Stimulated activated CD4-positive, alpha-beta T cell treated with anti-CD3 and anti-CD28 coated beads, Interleukin-4, amount 100 ng/mL, for 1 hour (primary cell): ENCODE results near the gene BCL3.
A peak's percentile ranks its signal among the peaks of the same experiment; 100 is the strongest.
"Not testable (repeated sequence)": the region's sequence is repeated elsewhere in the genome, so short reads cannot be mapped to it uniquely, and the experiment has no call there.

Experiments used
- DNase-seq: peaks from one replicate; pipeline ENCODE4 v3.0.0-alpha.2; 2020

The BCL3 gene

DNA sequence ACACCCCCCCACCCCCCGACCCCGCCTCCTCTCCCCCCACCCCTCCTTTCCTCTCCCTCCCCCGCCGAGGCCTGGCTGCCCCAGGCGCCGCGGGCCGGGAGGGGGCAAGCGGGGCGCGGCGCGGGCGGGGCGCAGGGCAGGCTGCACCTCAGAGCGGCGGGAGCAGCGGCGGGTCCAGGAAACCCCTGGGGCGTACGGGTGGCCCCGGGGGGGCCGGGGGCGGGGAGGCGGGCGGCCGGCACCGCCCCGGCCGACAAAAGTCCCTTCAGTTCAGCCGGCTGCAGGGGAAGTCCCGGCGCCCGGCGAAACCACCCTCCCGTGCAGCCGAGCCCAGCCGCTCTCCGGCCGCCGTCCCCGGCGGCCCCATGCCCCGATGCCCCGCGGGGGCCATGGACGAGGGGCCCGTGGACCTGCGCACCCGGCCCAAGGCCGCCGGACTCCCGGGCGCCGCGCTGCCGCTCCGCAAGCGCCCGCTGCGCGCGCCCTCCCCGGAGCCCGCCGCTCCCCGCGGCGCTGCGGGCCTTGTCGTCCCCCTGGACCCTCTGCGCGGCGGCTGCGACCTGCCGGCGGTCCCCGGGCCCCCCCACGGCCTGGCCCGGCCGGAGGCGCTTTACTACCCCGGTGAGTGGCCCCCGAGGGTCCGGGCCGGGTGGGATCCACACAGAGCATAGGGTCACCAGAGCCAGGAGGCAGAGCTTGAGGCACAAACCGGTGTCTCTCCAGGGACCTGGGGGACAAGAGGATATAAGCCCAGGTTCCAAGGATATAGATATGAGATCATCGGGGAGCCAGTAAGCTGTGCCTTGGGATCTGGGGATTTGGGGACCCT is at the start of gene BCL3:
Gene BCL3 (plus strand): TSS at position 283 of the 829 bp plus-strand sequence. CDS start 83 bp downstream, at position 366.
- DNase-seq: peak; percentile 61

GRCh38 chr19:44700547-44700946 is 48.0 kb upstream of the BCL3 start:
- no peak for DNase-seq

DNA sequence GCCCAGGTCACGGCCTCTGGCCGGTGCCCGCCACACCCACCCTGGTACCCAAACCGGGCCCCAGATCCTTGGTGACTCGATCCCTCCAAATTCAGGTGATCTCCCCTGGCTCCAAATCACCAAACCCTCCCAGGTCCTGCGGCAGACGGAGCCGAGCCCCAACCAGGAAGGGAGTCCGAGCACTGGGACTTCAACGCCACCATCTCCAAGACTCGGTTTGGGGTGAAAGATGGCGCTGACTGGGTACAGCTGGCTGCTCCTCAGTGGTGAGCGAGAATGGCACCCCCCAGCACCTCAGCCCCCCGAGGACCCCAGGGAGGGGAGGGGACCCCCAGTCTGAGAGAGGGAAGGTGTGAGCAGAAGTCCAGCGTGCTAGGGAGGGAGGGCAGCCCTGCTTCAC is 47.3 kb upstream of the BCL3 start:
- DNase-seq: no peak

- DNase-seq: no peak
These were observed 45.8 kb upstream of the BCL3 start for GRCh38 chr19:44702551-44703176.

- DNase-seq: no peak
These were observed 45.0 kb upstream of the BCL3 start for GRCh38 chr19:44703336-44704078.

- no peak for DNase-seq
These were observed 43.5 kb upstream of the BCL3 start for GRCh38 chr19:44704982-44705381.

DNA sequence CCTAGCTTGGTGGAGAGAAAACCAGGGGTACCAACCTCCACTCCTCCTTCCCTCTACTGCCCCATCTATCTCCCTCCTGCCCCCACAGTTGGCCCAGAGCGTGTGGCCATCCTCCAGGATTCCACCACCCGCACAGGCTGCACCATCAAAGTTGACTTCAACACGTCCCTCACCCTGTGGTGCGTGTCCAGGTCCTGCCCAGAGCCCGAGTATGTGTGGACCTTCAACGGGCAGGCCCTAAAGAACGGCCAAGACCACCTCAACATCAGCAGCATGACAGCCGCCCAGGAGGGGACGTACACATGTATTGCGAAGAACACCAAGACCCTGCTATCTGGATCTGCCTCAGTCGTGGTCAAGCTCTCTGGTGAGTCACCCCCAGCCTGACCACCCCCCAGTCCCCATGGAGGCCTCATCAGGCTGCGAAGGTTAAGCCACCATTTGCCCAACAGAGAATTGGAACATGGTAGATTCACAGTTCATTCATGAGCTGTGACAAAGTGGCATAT is 43.0 kb upstream of the BCL3 start:
- no peak for DNase-seq

GRCh38 chr19:44706506-44707236 is 41.8 kb upstream of the BCL3 start:
- no peak for DNase-seq

DNA sequence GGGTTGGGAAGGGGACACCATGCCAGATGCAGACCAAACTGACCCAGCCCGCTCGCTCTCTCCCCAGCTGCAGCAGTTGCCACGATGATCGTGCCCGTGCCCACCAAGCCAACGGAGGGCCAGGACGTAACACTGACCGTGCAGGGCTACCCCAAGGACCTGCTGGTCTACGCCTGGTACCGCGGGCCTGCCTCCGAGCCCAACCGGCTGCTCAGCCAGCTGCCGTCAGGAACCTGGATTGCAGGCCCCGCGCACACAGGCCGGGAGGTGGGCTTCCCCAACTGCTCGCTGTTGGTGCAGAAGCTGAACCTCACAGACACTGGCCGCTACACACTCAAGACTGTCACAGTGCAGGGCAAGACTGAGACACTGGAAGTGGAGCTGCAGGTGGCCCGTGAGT is 40.7 kb upstream of the BCL3 start:
- no peak for DNase-seq

- DNase-seq: no peak
These were observed 39.6 kb upstream of the BCL3 start for GRCh38 chr19:44708940-44709339.

DNA sequence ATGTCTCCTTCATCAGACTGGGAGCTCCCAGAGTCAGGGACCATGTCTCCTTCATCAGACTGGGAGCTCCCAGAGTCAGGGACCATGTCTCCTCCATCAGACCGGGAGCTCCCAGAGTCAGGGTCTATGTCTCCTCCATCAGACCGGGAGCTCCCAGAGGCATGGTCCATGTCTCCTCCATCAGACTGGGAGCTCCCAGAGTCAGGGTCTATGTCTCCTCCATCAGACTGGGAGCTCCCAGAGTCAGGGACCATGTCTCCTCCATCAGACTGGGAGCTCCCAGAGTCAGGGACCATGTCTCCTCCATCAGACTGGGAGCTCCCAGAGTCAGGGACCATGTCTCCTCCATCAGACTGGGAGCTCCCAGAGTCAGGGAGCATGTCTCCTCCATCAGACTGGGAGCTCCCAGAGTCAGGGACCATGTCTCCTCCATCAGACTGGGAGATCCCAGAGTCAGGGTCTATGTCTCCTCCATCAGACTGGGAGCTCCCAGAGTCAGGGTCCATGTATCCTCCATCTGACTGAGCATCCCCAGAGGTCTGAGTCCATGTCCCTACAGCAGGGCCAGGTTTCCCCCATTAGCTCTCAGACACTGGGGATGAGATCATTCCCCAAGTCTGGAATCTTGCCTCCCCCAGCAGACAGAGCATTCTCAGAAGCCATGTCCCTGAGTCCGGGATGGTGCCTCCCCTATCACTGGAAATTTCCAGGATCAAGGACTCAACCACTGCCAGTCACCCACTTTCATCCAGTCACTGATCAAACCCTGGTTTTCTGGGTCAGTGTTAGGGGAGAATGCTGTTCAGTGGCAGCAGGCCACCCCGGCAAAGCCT is 38.9 kb upstream of the BCL3 start:
- DNase-seq: not testable (repeated sequence)

DNA sequence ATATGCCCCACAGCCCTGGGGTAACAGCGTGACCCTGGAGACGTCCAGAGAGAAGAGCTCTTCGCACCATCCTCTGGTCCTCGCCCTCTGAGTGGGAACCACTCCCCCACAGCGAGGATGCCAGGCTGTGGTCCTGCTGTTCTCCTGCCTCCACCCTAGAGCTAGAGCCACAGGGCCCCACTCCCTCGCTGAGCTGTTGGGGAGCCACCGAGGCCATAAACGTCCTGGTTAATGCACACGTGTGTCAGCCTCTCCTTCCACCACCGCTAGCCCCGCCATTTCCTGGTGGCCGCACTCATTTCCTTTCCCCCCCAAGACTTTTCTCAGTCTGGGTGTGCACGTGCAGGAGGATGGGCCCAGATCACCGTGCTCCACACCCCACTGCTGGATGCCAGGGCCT is 38.0 kb upstream of the BCL3 start:
- DNase-seq: no peak

GRCh38 chr19:44712864-44713515 is 35.5 kb upstream of the BCL3 start:
- DNase-seq: no peak

DNA sequence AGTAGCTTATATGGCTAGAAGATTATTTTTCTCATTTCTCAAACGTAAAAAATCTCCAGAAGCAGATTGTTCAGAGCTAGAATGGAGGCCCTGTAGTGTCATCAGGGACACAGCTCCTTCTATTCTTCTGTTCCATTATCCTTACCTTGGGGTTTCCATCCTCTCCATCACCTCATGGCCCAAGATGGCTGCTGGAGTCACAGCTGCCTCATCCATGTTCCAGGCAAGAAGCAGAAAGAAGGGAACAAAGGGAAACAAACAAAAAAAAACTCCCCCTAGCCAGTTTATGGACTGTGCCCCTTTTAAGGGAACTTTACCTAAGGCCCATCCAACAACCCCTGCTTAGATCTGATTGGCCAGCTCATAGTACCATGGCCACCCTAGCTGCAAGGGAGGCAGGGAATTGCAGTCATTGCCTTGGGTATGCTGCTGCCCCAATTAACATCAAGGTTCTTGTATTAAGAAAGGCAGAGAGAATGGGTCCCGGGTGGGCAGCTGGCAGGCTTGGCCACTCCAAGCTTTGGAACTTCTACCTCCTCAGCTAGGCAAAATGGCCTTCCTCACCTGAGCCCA is 33.8 kb upstream of the BCL3 start:
- DNase-seq: no peak

GRCh38 chr19:44717603-44718002 is 30.9 kb upstream of the BCL3 start:
- no peak for DNase-seq

- no peak for DNase-seq
These were observed 29.9 kb upstream of the BCL3 start for GRCh38 chr19:44718441-44719261.

DNA sequence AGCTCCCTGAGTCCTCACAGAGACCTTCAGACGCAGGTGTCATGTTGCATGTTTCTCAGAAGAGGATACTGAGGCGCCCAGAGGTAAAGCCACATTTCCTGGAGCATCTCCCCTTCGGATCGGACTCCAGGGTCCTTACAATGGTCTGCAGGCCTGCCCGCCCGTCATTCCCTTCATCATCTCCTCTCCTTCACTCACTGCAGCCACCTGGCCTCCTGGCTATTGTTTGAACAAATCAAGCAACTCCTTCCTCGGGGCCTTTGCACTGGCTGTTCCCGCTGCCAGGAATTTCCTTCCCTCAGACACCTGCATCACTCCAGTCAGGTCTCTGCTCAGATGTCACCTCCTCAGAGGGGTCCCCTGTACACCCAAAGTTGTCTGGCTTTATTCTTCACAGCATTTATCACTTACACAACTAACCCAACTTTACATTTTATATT is 29.2 kb upstream of the BCL3 start:
- DNase-seq: no peak

DNA sequence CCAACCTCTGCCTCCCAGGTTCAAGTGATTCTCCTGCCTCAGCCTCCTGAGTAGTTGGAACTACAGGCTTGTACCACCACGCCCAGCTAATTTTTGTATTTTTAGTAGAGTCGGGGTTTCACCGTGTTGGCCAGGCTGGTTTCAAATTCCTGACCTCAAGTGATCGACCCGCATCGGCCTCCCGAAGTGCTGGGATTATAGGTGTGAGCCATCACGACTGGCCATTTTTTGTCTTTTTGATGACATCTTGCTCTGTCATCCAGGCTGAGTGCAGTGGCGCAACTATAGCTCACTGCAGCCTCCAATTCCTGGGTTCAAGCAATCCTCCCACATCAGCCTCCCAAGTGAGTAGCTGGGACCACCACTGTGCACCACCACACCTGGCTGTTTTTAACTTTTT is 28.1 kb upstream of the BCL3 start:
- DNase-seq: not testable (repeated sequence)

DNA sequence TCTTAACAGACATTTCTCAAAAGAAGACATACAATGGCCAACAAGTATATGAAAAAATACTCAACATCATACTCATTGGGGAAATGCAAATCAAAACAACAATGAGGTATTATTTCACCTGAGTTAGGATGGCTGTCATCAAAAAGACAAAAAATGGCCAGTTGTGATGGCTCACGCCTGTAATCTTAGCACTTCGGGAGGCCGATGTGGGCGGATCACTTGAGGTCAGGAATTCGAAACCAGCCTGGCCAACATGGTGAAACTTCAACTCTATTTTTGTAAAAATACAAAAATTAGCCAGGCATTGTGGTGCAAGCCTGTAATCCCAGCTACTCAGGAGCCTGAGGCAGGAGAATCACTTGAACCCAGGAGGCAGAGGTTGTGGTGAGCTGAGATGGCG is 27.6 kb upstream of the BCL3 start:
- no peak for DNase-seq

GRCh38 chr19:44721369-44721768 is 27.1 kb upstream of the BCL3 start:
- DNase-seq: not testable (repeated sequence)
